H1 (cell line): ENCODE measurements around the gene TCIRG1. TPM values are rescaled to one million over a fixed set of nuclear protein-coding genes. Genes with fewer than 3 reads are reported as not detected.
A peak's percentile ranks its signal among the peaks of the same experiment; 100 is the strongest.

Experiments used
- CTCF ChIA-PET: fragments of 300-600 bp; sonication (Branson Sonifier 250); formaldehyde crosslinking; loops from one replicate; lab custom pipeline; 2021; ENCODE audit not compliant: partially characterized antibody; lab: Charles Lee
- POLR2A ChIA-PET: fragments of 300-600 bp; sonication (Branson Sonifier 250); formaldehyde crosslinking; loops from one replicate; lab custom pipeline; 2021; ENCODE audit warnings: inconsistent platforms; ENCODE audit not compliant: partially characterized antibody; lab: Charles Lee
- DNase-seq, 2 experiments: peaks; one replicate each; pipeline versions ENCODE4 v3.0.0 to v3.0.0-alpha.2; 2010 to 2022; ENCODE audit warnings: low spot score in 2 of 2, low read depth in 1 of 2, mixed read lengths in 1 of 2
- FAIRE-seq: peaks from 2 replicates; lab custom pipeline; 2011; peaks lifted over from hg19 to GRCh38; lab: Jason Lieb, UNC
- H2AFZ ChIP-seq: 2 replicates; pipeline ENCODE4 v1.8.1; 2012; ENCODE audit warnings: low read length, inconsistent platforms
- H2AK5ac ChIP-seq: 2 replicates; pipeline ENCODE4 v1.6.1; 2013; ENCODE audit warnings: low read depth, low read length
- H2BK120ac ChIP-seq: replicated peaks from 2 replicates; pipeline ENCODE3; 2013; ENCODE audit warnings: low read depth, low read length, inconsistent platforms
- H2BK12ac ChIP-seq: 2 replicates; pipeline ENCODE4 v1.6.1; 2013; ENCODE audit warnings: low read depth, low read length
- H2BK15ac ChIP-seq: 2 replicates; pipeline ENCODE4 v1.6.1; 2013; ENCODE audit warnings: low read length
- H2BK20ac ChIP-seq: 2 replicates; pipeline ENCODE4 v1.6.1; 2013; ENCODE audit warnings: low read length
- H2BK5ac ChIP-seq: 2 replicates; pipeline ENCODE4 v1.6.1; 2013; ENCODE audit warnings: low read depth, low read length
- H3K14ac ChIP-seq: 2 replicates; pipeline ENCODE4 v1.6.1; 2013; ENCODE audit warnings: inconsistent platforms; ENCODE audit not compliant: insufficient read length
- H3K18ac ChIP-seq: 2 replicates; pipeline ENCODE4 v1.6.1; 2013; ENCODE audit warnings: low read length; ENCODE audit errors: extremely low read depth
- H3K23ac ChIP-seq: 2 replicates; pipeline ENCODE4 v1.6.1; 2013; ENCODE audit warnings: inconsistent platforms; ENCODE audit not compliant: insufficient read length
- H3K23me2 ChIP-seq: 2 replicates; pipeline ENCODE4 v1.6.1; 2013; ENCODE audit warnings: low read depth, low read length
- H3K27ac ChIP-seq: 2 replicates; pipeline ENCODE4 v1.6.1; 2011; ENCODE audit warnings: low read depth, low read length, inconsistent platforms
- H3K27me3 ChIP-seq, 4 experiments: replicated peaks in 1 of 4; 1 replicate in 1 of 4; 2 replicates in 3 of 4; pipeline versions ENCODE4 v1.6.1 to v1.8.1; 2011 to 2013; ENCODE audit warnings: low read length in 3 of 4, mild to moderate bottlenecking in 3 of 4, inconsistent platforms in 2 of 4, mixed read lengths in 2 of 4, moderate library complexity in 1 of 4; ENCODE audit not compliant: control insufficient read depth in 3 of 4, insufficient read depth in 3 of 4; ENCODE audit errors: extremely low read depth in 1 of 4
- H3K36me3 ChIP-seq, 4 experiments: 2 replicates each; pipeline versions ENCODE4 v1.6.1 to v1.8.1; 2011 to 2013; ENCODE audit warnings: mild to moderate bottlenecking in 4 of 4, low read length in 3 of 4, moderate library complexity in 2 of 4, control low read depth in 1 of 4, inconsistent platforms in 1 of 4; ENCODE audit not compliant: insufficient read depth in 4 of 4, control insufficient read depth in 2 of 4
- H3K4ac ChIP-seq: replicated peaks from 2 replicates; pipeline ENCODE3; 2013; ENCODE audit warnings: low read length, low read depth, mixed read lengths, inconsistent platforms; ENCODE audit not compliant: insufficient read length
- H3K4me1 ChIP-seq, 4 experiments: replicated peaks in 1 of 4; 1 replicate in 1 of 4; 2 replicates in 3 of 4; pipeline versions ENCODE4 v1.6.1 to v1.8.1; 2011 to 2013; ENCODE audit warnings: low read length in 3 of 4, inconsistent platforms in 2 of 4, mixed read lengths in 1 of 4; ENCODE audit not compliant: insufficient read depth in 4 of 4, control insufficient read depth in 3 of 4
- H3K4me2 ChIP-seq, 2 experiments: 2 replicates each; pipeline versions ENCODE4 v1.6.1 to v1.8.1; 2011 to 2013; ENCODE audit warnings: low read depth in 2 of 2, low read length in 2 of 2, control low read depth in 1 of 2, inconsistent platforms in 1 of 2, mild to moderate bottlenecking in 1 of 2; ENCODE audit not compliant: insufficient read depth in 1 of 2
- H3K4me3 ChIP-seq, 4 experiments: fragments of 200-600, 300-600 bp in 1 of 4; sonication (generic), shearing (Covaris generic), sonication (Bioruptor Twin) in 1 of 4; 2 replicates each; pipeline versions ENCODE4 v1.5.1 to v1.8.1; 2011 to 2016; ENCODE audit warnings: low read length in 4 of 4, low read depth in 3 of 4, control low read depth in 2 of 4, inconsistent platforms in 2 of 4, mild to moderate bottlenecking in 2 of 4, mixed read lengths in 1 of 4, moderate library complexity in 1 of 4; ENCODE audit not compliant: insufficient read depth in 2 of 4; ENCODE audit errors: extremely low read depth in 1 of 4
- H3K56ac ChIP-seq: replicated peaks from 2 replicates; pipeline ENCODE3; 2013; ENCODE audit warnings: low read depth, mild to moderate bottlenecking, mixed read lengths, low read length, inconsistent platforms; ENCODE audit not compliant: insufficient read length
- H3K79me1 ChIP-seq: 2 replicates; pipeline ENCODE4 v1.6.1; 2013; ENCODE audit warnings: low read depth, low read length, control low read depth
- H3K79me2 ChIP-seq, 2 experiments: 2 replicates each; pipeline versions ENCODE4 v1.6.1 to v1.8.1; 2012 to 2013; ENCODE audit warnings: low read length in 2 of 2, mild to moderate bottlenecking in 2 of 2, inconsistent platforms in 1 of 2; ENCODE audit not compliant: insufficient read depth in 2 of 2, control insufficient read depth in 1 of 2
- H3K9ac ChIP-seq, 4 experiments: replicated peaks in 1 of 4; 1 replicate in 1 of 4; 2 replicates in 3 of 4; pipeline versions ENCODE4 v1.6.1 to v1.8.1; 2011 to 2013; ENCODE audit warnings: low read depth in 3 of 4, low read length in 3 of 4, control low read depth in 2 of 4, mild to moderate bottlenecking in 2 of 4, moderate library complexity in 2 of 4, inconsistent platforms in 1 of 4; ENCODE audit errors: extremely low read depth in 1 of 4
- H3K9me3 ChIP-seq, 2 experiments: 2 replicates each; pipeline versions ENCODE4 v1.6.1 to v1.8.1; 2012 to 2013; ENCODE audit warnings: mild to moderate bottlenecking in 2 of 2, moderate library complexity in 2 of 2, control low read depth in 1 of 2, inconsistent platforms in 1 of 2, low read depth in 1 of 2, low read length in 1 of 2, mixed read lengths in 1 of 2; ENCODE audit not compliant: insufficient read depth in 2 of 2
- H4K20me1 ChIP-seq, 2 experiments: replicated peaks in 1 of 2; 2 replicates each; pipeline versions ENCODE3 to v1.8.1; 2011 to 2013; ENCODE audit warnings: inconsistent platforms in 2 of 2, low read length in 2 of 2, mild to moderate bottlenecking in 1 of 2; ENCODE audit not compliant: insufficient read depth in 2 of 2, control insufficient read depth in 1 of 2
- H4K5ac ChIP-seq: 2 replicates; pipeline ENCODE4 v1.6.1; 2013; ENCODE audit warnings: low read length, low read depth, mixed read lengths, inconsistent platforms; ENCODE audit not compliant: insufficient read length
- H4K8ac ChIP-seq: 2 replicates; pipeline ENCODE4 v1.8.0; 2013; ENCODE audit warnings: mild to moderate bottlenecking, moderate library complexity, low read length, inconsistent platforms; ENCODE audit not compliant: insufficient read depth; ENCODE audit errors: extremely low read depth
- H4K91ac ChIP-seq: replicated peaks from 2 replicates; pipeline ENCODE3; 2013; ENCODE audit warnings: low read length, mixed read lengths, inconsistent platforms; ENCODE audit not compliant: insufficient read length
- KDM1A ChIP-seq: fragments of 200-600, 300-600 bp; sonication (generic); IDR thresholded peaks from 2 replicates; pipeline ENCODE4 v1.7.1; 2016; ENCODE audit warnings: mild to moderate bottlenecking, low read length, borderline replicate concordance
- SIX5 ChIP-seq: IDR thresholded peaks from 2 replicates; pipeline ENCODE4 v1.6.1; 2011; ENCODE audit warnings: mild to moderate bottlenecking, low read depth, low read length
- TAF1 ChIP-seq: IDR thresholded peaks from 2 replicates; pipeline ENCODE4 v1.6.1; 2011; ENCODE audit warnings: mild to moderate bottlenecking, low read depth, low read length
- ZNF274 ChIP-seq: IDR thresholded peaks from 2 replicates; pipeline ENCODE4 v1.7.0; 2012; ENCODE audit warnings: low read length, borderline replicate concordance; ENCODE audit errors: extremely low read depth
- WGBS, 2 experiments: shearing (Covaris generic) in 1 of 2; methylation state at CpG; one replicate each; pipeline versions ENCODE4 v1.1.6 to v1.1.7; 2013 to 2015; ENCODE audit warnings: low lambda C conversion rate in 2 of 2, mixed read lengths in 2 of 2, inconsistent platforms in 1 of 2, low coverage in 1 of 2, missing lambda C conversion rate in 1 of 2; ENCODE audit not compliant: insufficient replicate concordance in 2 of 2, insufficient coverage in 1 of 2, insufficient read length in 1 of 2; ENCODE audit errors: extremely low coverage in 1 of 2, missing lambda C conversion rate in 1 of 2; 5-methylcytosine and 5-hydroxymethylcytosine counted together
- polyA plus RNA-seq, 7 experiments: library from polyadenylated mRNA; depleted of rRNA in 3 of 7; stranded (reverse) in 5 of 7; unstranded in 2 of 7; fragments of >200 nt in 5 of 7; fragments of 200-250 nt in 2 of 7; gene quantifications; 1 replicate in 5 of 7; 2 replicates in 1 of 7; 4 replicates in 1 of 7; pipeline versions ENCODE4 v1.2.1 to v1.2.3, GENCODE V29; 2011 to 2013; ENCODE audit warnings: missing spikeins in 2 of 7, mixed read lengths in 2 of 7
- total RNA-seq: library from RNA; stranded (reverse); fragmentation: NEBNext Ultra II Directional; extraction: Animal tissue kit (Norgen Biotek cat#: 25700); gene quantifications from 2 replicates; pipeline ENCODE4 v1.2.1, GENCODE V29; 2021

Gene TCIRG1
- total and polyA plus RNA-seq, 2 of the 8 experiments (the other 6 are each of a cell fraction or from before 2014, with no cell fraction given), result 25.3 to 39.6 TPM

DNA sequence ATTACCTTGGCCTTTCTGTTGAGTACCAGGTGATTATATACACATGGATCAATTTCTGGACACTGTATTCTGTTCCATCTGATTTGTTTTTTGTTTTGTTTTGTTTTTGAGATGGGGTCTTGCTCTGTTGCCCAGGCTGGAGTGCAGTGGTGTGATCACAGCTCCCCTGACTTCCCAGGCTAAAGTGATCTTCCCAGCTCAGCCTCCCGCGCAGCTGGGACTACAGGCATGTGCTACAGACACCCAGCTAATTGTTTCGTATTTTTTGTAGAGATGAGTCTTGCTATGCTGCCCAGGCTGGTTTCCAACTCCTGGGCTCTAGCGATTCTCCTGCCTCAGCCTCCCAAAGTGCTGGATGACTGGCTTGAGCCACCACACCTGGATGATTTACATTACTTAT is 19.0 kb downstream of the TCIRG1 start:
- Histone ChIP-seq H2AK5ac (no peak overlapping the region), H2BK5ac (no peak overlapping the region), H3K4me2 (no peak overlapping the region), H3K14ac (no peak overlapping the region), H2AFZ (no peak overlapping the region), H3K23ac (no peak overlapping the region), H3K56ac (no peak overlapping the region), H4K5ac (no peak overlapping the region), H3K9ac (no peak overlapping the region), H3K4me3 (no peak overlapping the region), H2BK20ac (no peak overlapping the region), H3K79me2 (no peaks in the 10 kb centered on the region), H3K4me1 (no peaks in the 10 kb centered on the region), H3K36me3 (peaks cover 18 to 44% (median 30%) of the 10 kb centered on the region in 4 experiments), H3K23me2 (no peaks in the 10 kb centered on the region), H2BK12ac (no peak overlapping the region), H4K8ac (no peak overlapping the region), H3K4ac (no peak overlapping the region), H4K91ac (no peak overlapping the region), H3K9me3 (no peaks in the 10 kb centered on the region), H3K27ac (no peak overlapping the region), H3K27me3 (no peaks in the 10 kb centered on the region), H2BK120ac (no peak overlapping the region), H3K79me1 (no peaks in the 10 kb centered on the region), H3K18ac (no peak overlapping the region), H2BK15ac (no peak overlapping the region), H4K20me1 (peaks cover 2 to 4% of the 10 kb centered on the region in 2 experiments)
- DNase-seq (no peak), FAIRE-seq (no peak)
- TF ChIP-seq SIX5 (no peak), TAF1 (no peak), ZNF274 (no peak), KDM1A (peak; percentile 66; the same call in 1 of the 2 replicates)
- CTCF ChIA-PET, result no interaction called here
- POLR2A ChIA-PET, result interaction anchor here (0.7 to 10.8 kb wide), 5 partner anchors 13 to 60 kb away, joined by 3 to 183 read pairs (median 3); partner anchors contain the start of genes NDUFS8 and TCIRG1
- 94% methylated on average over 4 of the region's 4 CpGs; no CpG with 5 or more reads in 1 of the 2 experiments for WGBS, 2 experiments
